Left renal cortex interstitium (tissue), 4 donors: ENCODE data around the gene HNF4A. TPM values are rescaled to one million over a fixed set of nuclear protein-coding genes. Genes with fewer than 3 reads are reported as not detected.

Source experiments
- DNase-seq, 4 donors: peaks; one replicate each; pipeline ENCODE4 v3.0.0-alpha.2; 2013; ENCODE audit warnings: low read depth in 4 of 4, low spot score in 2 of 4, missing footprints in 1 of 4
- polyA plus RNA-seq, 4 donors: library from polyadenylated mRNA; unstranded; fragments of 120-200 nt; gene quantifications; one replicate each; pipeline ENCODE4 v1.2.1, GENCODE V29; 2013; ENCODE audit not compliant: insufficient read length in 4 of 4

HNF4A gene
- polyA plus RNA-seq, 4 donors = 35.0 to 60.8 (median 48.6) TPM

- no peak for DNase-seq
Observed at GRCh38 chr20:44389871-44390270, 34.4 kb downstream of the HNF4A start.

- DNase-seq = no peak
Observed at GRCh38 chr20:44390280-44390679, 34.8 kb downstream of the HNF4A start.

GRCh38 chr20:44392088-44392775 lies 36.7 kb downstream of the HNF4A start:
- DNase-seq = no peak

- DNase-seq = no peak
Observed at GRCh38 chr20:44392776-44393607, 37.5 kb downstream of the HNF4A start.

GRCh38 chr20:44393608-44394451 lies 38.3 kb downstream of the HNF4A start:
- no peak for DNase-seq

- DNase-seq = no peak
Observed at GRCh38 chr20:44394452-44394701, 38.9 kb downstream of the HNF4A start.

GRCh38 chr20:44394702-44395460 lies 39.4 kb downstream of the HNF4A start:
- DNase-seq = no peak

GRCh38 chr20:44395461-44396340 lies 40.2 kb downstream of the HNF4A start:
- no peak for DNase-seq

- DNase-seq = no peak
Observed at GRCh38 chr20:44396369-44397130, 41.1 kb downstream of the HNF4A start.

- no peak for DNase-seq
Observed at GRCh38 chr20:44398335-44398734, 42.8 kb downstream of the HNF4A start.

- no peak for DNase-seq
Observed at GRCh38 chr20:44399446-44399845, 43.9 kb downstream of the HNF4A start.

- DNase-seq = no peak
Observed at GRCh38 chr20:44400671-44400969, 45.1 kb downstream of the HNF4A start.

- no peak for DNase-seq
Observed at GRCh38 chr20:44400970-44401769, 45.7 kb downstream of the HNF4A start.

GRCh38 chr20:44401770-44402390 lies 46.4 kb downstream of the HNF4A start:
- no peak for DNase-seq

- DNase-seq = no peak
Observed at GRCh38 chr20:44402391-44403193, 47.1 kb downstream of the HNF4A start.

GRCh38 chr20:44403194-44404112 lies 48.0 kb downstream of the HNF4A start:
- DNase-seq = no peak
